Suprapubic skin (tissue), 4 donors: ENCODE measurements around the gene ADAMTS8. TPM values are rescaled to one million over a fixed set of nuclear protein-coding genes. Genes with fewer than 3 reads are reported as not detected.

Experiments used
- DNase-seq, 2 donors: peaks; one replicate each; pipeline ENCODE4 v3.0.0-alpha.2; 2019; ENCODE audit warnings: low spot score in 2 of 2
- H3K27ac ChIP-seq: fragments of 200-600 bp; sonication (generic); one replicate; pipeline ENCODE4 v1.5.1; 2019
- H3K27me3 ChIP-seq: fragments of 200-600 bp; sonication (generic); one replicate; pipeline ENCODE4 v1.5.1; 2019
- H3K36me3 ChIP-seq: fragments of 200-600 bp; sonication (generic); one replicate; pipeline ENCODE4 v1.5.1; 2019
- H3K4me1 ChIP-seq: fragments of 200-600 bp; sonication (generic); one replicate; pipeline ENCODE4 v1.5.1; 2019
- H3K4me3 ChIP-seq: fragments of 200-600 bp; sonication (generic); one replicate; pipeline ENCODE4 v1.5.1; 2019; ENCODE audit warnings: mild to moderate bottlenecking
- H3K9me3 ChIP-seq: fragments of 200-600 bp; sonication (generic); one replicate; pipeline ENCODE4 v1.5.1; 2019
- CTCF ChIP-seq, 2 donors: fragments of 200-600 bp in 1 of 2; fragments of 450-650 bp in 1 of 2; sonication (generic) in 1 of 2; IDR thresholded peaks; one replicate each; pipeline ENCODE4 v1.5.1; 2016 to 2019; ENCODE audit warnings: antibody characterized with exemption in 2 of 2, mild to moderate bottlenecking in 1 of 2, moderate library complexity in 1 of 2
- EP300 ChIP-seq: sonication (generic); formaldehyde crosslinking; IDR thresholded peaks from one replicate; pipeline ENCODE4 v1.6.1; 2017; ENCODE audit warnings: antibody characterized with exemption
- POLR2A ChIP-seq, 2 donors: fragments of 450-650 bp; IDR thresholded peaks; one replicate each; pipeline ENCODE4 v1.6.1; 2017; ENCODE audit warnings: antibody characterized with exemption in 2 of 2, mild to moderate bottlenecking in 2 of 2, moderate library complexity in 2 of 2
- POLR2AphosphoS5 ChIP-seq, 3 donors: sonication (generic); formaldehyde crosslinking; IDR thresholded peaks; one replicate each; pipeline ENCODE4 v1.6.1; 2017; ENCODE audit warnings: antibody characterized with exemption in 3 of 3
- WGBS: methylation state at CpG from one replicate; pipeline ENCODE4 v1.1.5; 2018; 5-methylcytosine and 5-hydroxymethylcytosine counted together
- total RNA-seq, 4 donors: library from RNA; depleted of rRNA; stranded (reverse); fragments of >200 nt; gene quantifications; one replicate each; pipeline ENCODE4 v1.1.0, GENCODE V29; 2016

ADAMTS8 gene
- total RNA-seq, 4 donors from 2014 or later: 0.30 to 0.72 (median 0.65) TPM

DNA sequence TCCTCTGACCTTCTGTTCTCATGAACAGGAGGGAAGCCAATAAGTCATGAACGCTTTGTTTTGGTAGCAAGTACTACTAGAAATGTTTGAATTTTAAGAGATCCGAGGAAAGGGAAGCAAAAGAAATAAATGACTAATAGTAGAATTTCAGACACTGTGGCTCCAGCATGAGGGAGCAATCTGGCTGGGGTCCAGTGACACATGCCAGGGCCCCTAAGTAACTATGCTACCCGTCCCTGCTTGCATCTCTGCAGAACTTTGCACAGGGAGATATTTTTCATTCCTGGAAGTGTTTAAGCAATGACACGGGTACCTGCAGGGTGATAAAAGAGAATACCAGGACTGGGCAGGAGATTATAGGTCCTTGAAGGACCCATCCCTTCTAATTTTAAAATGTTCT, 7.3 kb upstream of the ADAMTS8 start:
- no peak overlapping the region for H3K4me3 ChIP-seq
- H3K27ac ChIP-seq: no peak overlapping the region
- no peaks in the 10 kb centered on the region for H3K36me3 ChIP-seq
- no peaks in the 10 kb centered on the region for H3K9me3 ChIP-seq
- peaks cover 5% of the 10 kb centered on the region for H3K4me1 ChIP-seq
- no peak for TF ChIP-seq EP300
- TF ChIP-seq CTCF (IDR thresholded peaks at IDR 0.05): no peak
- TF ChIP-seq POLR2AphosphoS5 (IDR thresholded peaks at IDR 0.05): no peak
- TF ChIP-seq POLR2A (IDR thresholded peaks at IDR 0.05): no peak
- WGBS: 44% methylated on average over 4 of the region's 4 CpGs
- DNase-seq: no peak
- peaks cover 5% of the 10 kb centered on the region for H3K27me3 ChIP-seq

- WGBS: under 1% methylated on average over 20 of the region's 20 CpGs
- Histone ChIP-seq H3K36me3 (no peaks in the 10 kb centered on the region), H3K27ac (peak overlapping the region; percentile 53), H3K27me3 (peaks cover 15% of the 10 kb centered on the region), H3K4me3 (peak overlapping the region; percentile 60), H3K4me1 (peaks cover 5% of the 10 kb centered on the region), H3K9me3 (no peaks in the 10 kb centered on the region)
- TF ChIP-seq EP300: no peak
- TF ChIP-seq POLR2AphosphoS5 (IDR thresholded peaks at IDR 0.05): peak in 1 of 3 donors; percentile 13
- TF ChIP-seq CTCF (IDR thresholded peaks at IDR 0.05): peak; percentile 58 to 75
- TF ChIP-seq POLR2A (IDR thresholded peaks at IDR 0.05): no peak
- DNase-seq: peak; percentile 73 to 87
Measured at GRCh38 chr11:130434521-130435223, 6.3 kb upstream of the ADAMTS8 start.

GRCh38 chr11:130433357-130433756, 4.9 kb upstream of the ADAMTS8 start:
- Histone ChIP-seq H3K4me1 (peaks cover 10% of the 10 kb centered on the region), H3K27me3 (peaks cover 28% of the 10 kb centered on the region), H3K36me3 (no peaks in the 10 kb centered on the region), H3K4me3 (no peak overlapping the region), H3K9me3 (no peaks in the 10 kb centered on the region), H3K27ac (no peak overlapping the region)
- 89% methylated on average over 4 of the region's 4 CpGs for WGBS
- no peak for TF ChIP-seq POLR2AphosphoS5 (IDR thresholded peaks at IDR 0.05)
- no peak for TF ChIP-seq CTCF (IDR thresholded peaks at IDR 0.05)
- TF ChIP-seq EP300: no peak
- no peak for TF ChIP-seq POLR2A (IDR thresholded peaks at IDR 0.05)
- DNase-seq: no peak

DNA sequence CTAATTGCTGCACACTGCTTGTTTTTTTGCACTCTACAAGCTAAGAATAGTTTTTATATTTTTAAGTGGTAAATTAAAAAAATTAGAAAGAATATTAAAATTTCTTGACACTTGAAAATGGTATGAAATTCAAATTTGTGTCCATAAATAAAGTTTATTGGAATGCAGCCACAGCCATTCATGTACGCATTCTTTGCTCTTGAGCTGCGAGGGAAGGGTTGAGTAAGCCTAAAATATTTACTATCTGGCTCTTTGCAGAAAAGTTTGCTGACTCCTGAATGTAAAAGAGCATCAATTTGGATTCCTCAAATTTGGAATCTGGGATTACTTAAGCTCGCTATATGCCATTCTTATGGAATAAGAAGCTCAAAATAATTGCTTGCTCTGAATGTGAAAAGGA, 3.4 kb upstream of the ADAMTS8 start:
- Histone ChIP-seq H3K36me3 (no peaks in the 10 kb centered on the region), H3K27me3 (peaks cover 44% of the 10 kb centered on the region), H3K4me1 (peaks cover 26% of the 10 kb centered on the region), H3K9me3 (no peaks in the 10 kb centered on the region), H3K27ac (no peak overlapping the region), H3K4me3 (no peak overlapping the region)
- WGBS: 70% methylated on average over 3 of the region's 3 CpGs
- TF ChIP-seq POLR2A (IDR thresholded peaks at IDR 0.05) (no peak), EP300 (no peak), CTCF (IDR thresholded peaks at IDR 0.05) (no peak), POLR2AphosphoS5 (IDR thresholded peaks at IDR 0.05) (no peak)
- no peak for DNase-seq

GRCh38 chr11:130431331-130431773, 2.9 kb upstream of the ADAMTS8 start:
- Histone ChIP-seq H3K27me3 (peaks cover 48% of the 10 kb centered on the region), H3K36me3 (no peaks in the 10 kb centered on the region), H3K9me3 (no peaks in the 10 kb centered on the region), H3K27ac (no peak overlapping the region), H3K4me3 (no peak overlapping the region), H3K4me1 (peaks cover 30% of the 10 kb centered on the region)
- 29% methylated on average over 10 of the region's 10 CpGs for WGBS
- no peak for TF ChIP-seq EP300
- peak; percentile 41 to 81 for TF ChIP-seq CTCF (IDR thresholded peaks at IDR 0.05)
- TF ChIP-seq POLR2A (IDR thresholded peaks at IDR 0.05): no peak
- no peak for TF ChIP-seq POLR2AphosphoS5 (IDR thresholded peaks at IDR 0.05)
- peak in 1 of 2 donors; percentile 77 for DNase-seq
